GM23248 (cell line): Measurements from ENCODE around the gene FOXA1.

Experiments used
- EZH2 ChIP-seq: fragments of 200-600 bp; sonication (generic); IDR thresholded peaks from 2 replicates; pipeline ENCODE4 v1.6.1; 2018; ENCODE audit warnings: antibody characterized with exemption, mild to moderate bottlenecking; ENCODE audit not compliant: insufficient read depth, poor library complexity, severe bottlenecking
- EZH2phosphoT487 ChIP-seq: fragments of 200-600 bp; sonication (generic); IDR thresholded peaks from 2 replicates; pipeline ENCODE4 v1.6.1; 2018; ENCODE audit warnings: antibody characterized with exemption, moderate library complexity, mild to moderate bottlenecking, low read depth; ENCODE audit not compliant: insufficient read depth

GRCh38 chr14:37591941-37592481, 3.0 kb downstream of the FOXA1 start:
- TF ChIP-seq EZH2 (peak; percentile 83), EZH2phosphoT487 (no peak)
